PFSK-1 (cell line): ENCODE results near the gene PCK2.

ENCODE experiments used
- FOXP2 ChIP-seq: optimal IDR thresholded peaks from 2 replicates; pipeline ENCODE3; 2011; ENCODE audit warnings: borderline replicate concordance, control low read depth, inconsistent platforms; ENCODE audit not compliant: insufficient read depth; ENCODE audit errors: extremely low read length, extremely low read depth
- POLR2AphosphoS5 ChIP-seq: IDR thresholded peaks from 2 replicates; pipeline ENCODE4 v1.6.1; 2012; ENCODE audit warnings: low read depth, mild to moderate bottlenecking, control low read depth, low read length, moderate library complexity
- REST ChIP-seq, 2 experiments: IDR thresholded peaks; 2 replicates each; pipeline versions ENCODE4 v1.6.1 to v1.8.0; 2011 to 2012; ENCODE audit warnings: low read depth in 2 of 2, low read length in 2 of 2, control low read depth in 1 of 2, inconsistent platforms in 1 of 2, mild to moderate bottlenecking in 1 of 2, moderate library complexity in 1 of 2; ENCODE audit not compliant: insufficient read depth in 1 of 2
- SIN3A ChIP-seq: IDR thresholded peaks from 2 replicates; pipeline ENCODE4 v1.6.1; 2012; ENCODE audit warnings: mild to moderate bottlenecking, low read length, moderate library complexity, borderline replicate concordance; ENCODE audit not compliant: insufficient read depth
- TAF1 ChIP-seq: IDR thresholded peaks from 2 replicates; pipeline ENCODE4 v1.6.1; 2012; ENCODE audit warnings: low read length, control low read depth, borderline replicate concordance; ENCODE audit not compliant: insufficient read depth

The PCK2 gene

GRCh38 chr14:24146978-24147760, 53.1 kb downstream of the PCK2 start, which contains the start of gene RNF31:
Gene RNF31 (plus strand): TSS chr14:24147498. CDS start chr14:24147699, 201 bp downstream.
- TF ChIP-seq REST (IDR thresholded peaks at IDR 0.05; ENCODE audit: insufficient read depth in 1 of 2, low read depth in 2 of 2, low read length in 2 of 2) (no peak), POLR2AphosphoS5 (peak; percentile 62; the same call in 1 of the 2 replicates), FOXP2 (no peak), TAF1 (peak; percentile 45; the same call in 1 of the 2 replicates), SIN3A (no peak)

- no peak for TF ChIP-seq TAF1
- no peak for TF ChIP-seq FOXP2
- TF ChIP-seq REST (IDR thresholded peaks at IDR 0.05; ENCODE audit: insufficient read depth in 1 of 2, low read depth in 2 of 2, low read length in 2 of 2), result no peak
- TF ChIP-seq SIN3A, result no peak
- no peak for TF ChIP-seq POLR2AphosphoS5
Measured at GRCh38 chr14:24147761-24148428, 53.8 kb downstream of the PCK2 start.

- TF ChIP-seq POLR2AphosphoS5, result no peak
- TF ChIP-seq REST (IDR thresholded peaks at IDR 0.05; ENCODE audit: insufficient read depth in 1 of 2, low read depth in 2 of 2, low read length in 2 of 2), result no peak
- TF ChIP-seq SIN3A, result no peak
Measured at GRCh38 chr14:24149302-24149969, 55.3 kb downstream of the PCK2 start.

GRCh38 chr14:24150061-24150460, 56.0 kb downstream of the PCK2 start:
- TF ChIP-seq REST (IDR thresholded peaks at IDR 0.05; ENCODE audit: insufficient read depth in 1 of 2, low read depth in 2 of 2, low read length in 2 of 2), result no peak
- TF ChIP-seq TAF1, result no peak
- TF ChIP-seq SIN3A, result no peak
- TF ChIP-seq POLR2AphosphoS5, result no peak
- no peak for TF ChIP-seq FOXP2
